HepG2 (cell line): ENCODE data around the gene ZNF597. TPM values are rescaled to one million over a fixed set of nuclear protein-coding genes. Genes with fewer than 3 reads are reported as not detected.

Source experiments
- HDAC1 ChIP-seq: sonication (generic); formaldehyde crosslinking; IDR thresholded peaks from 2 replicates; pipeline ENCODE4 v1.5.1; 2020; ENCODE audit warnings: mild to moderate bottlenecking, missing genetic modification reagents
- NRL ChIP-seq: sonication (generic); formaldehyde crosslinking; IDR thresholded peaks from 2 replicates; pipeline ENCODE4 v1.5.0; 2020; ENCODE audit warnings: missing genetic modification reagents, mild to moderate bottlenecking, moderate library complexity, borderline replicate concordance
- RBFOX2 ChIP-seq: fragments of 200-400 bp; formaldehyde crosslinking; IDR thresholded peaks from 2 replicates; pipeline ENCODE4 v1.6.1; 2017; ENCODE audit warnings: low read depth, mild to moderate bottlenecking, low read length
- ZMAT3 ChIP-seq: sonication (generic); formaldehyde crosslinking; conservative IDR thresholded peaks from 2 replicates; pipeline ENCODE4 v1.7.0; 2021; ENCODE audit warnings: missing genetic modification reagents
- ZNF260 ChIP-seq: sonication (generic); formaldehyde crosslinking; IDR thresholded peaks from 2 replicates; pipeline ENCODE4 v1.4.0; 2020; ENCODE audit warnings: missing genetic modification reagents, low read depth, mild to moderate bottlenecking, borderline replicate concordance
- ZNF274 ChIP-seq: sonication (generic); formaldehyde crosslinking; IDR thresholded peaks from 2 replicates; pipeline ENCODE4 v1.5.1; 2020; ENCODE audit warnings: mild to moderate bottlenecking, missing genetic modification reagents
- ZNF446 ChIP-seq: sonication (generic); formaldehyde crosslinking; IDR thresholded peaks from 2 replicates; pipeline ENCODE4 v1.5.0; 2020; ENCODE audit warnings: mild to moderate bottlenecking, missing genetic modification reagents
- ZNF605 ChIP-seq: sonication (generic); formaldehyde crosslinking; IDR thresholded peaks from 2 replicates; pipeline ENCODE4 v1.8.0; 2022; ENCODE audit warnings: mild to moderate bottlenecking, missing genetic modification reagents
- ZSCAN22 ChIP-seq: sonication (generic); formaldehyde crosslinking; IDR thresholded peaks from 2 replicates; pipeline ENCODE4 v1.4.0; 2020; ENCODE audit warnings: mild to moderate bottlenecking, missing genetic modification reagents
- polyA plus RNA-seq, 8 experiments: library from polyadenylated mRNA; depleted of rRNA in 3 of 8; stranded (reverse) in 7 of 8; unstranded in 1 of 8; fragments of >200 nt; fragmentation: Illumina TruSeq in 4 of 8; extraction: Trizol in 4 of 8; gene quantifications; 2 replicates each; pipeline versions ENCODE4 v1.2.1 to v1.2.3, GENCODE V29; 2011 to 2016; ENCODE audit warnings: low read depth in 4 of 8, missing spikeins in 1 of 8, mixed read lengths in 1 of 8; ENCODE audit not compliant: insufficient read depth in 1 of 8
- total RNA-seq, 5 experiments: library from RNA; depleted of rRNA; stranded (reverse); fragments of >200 nt; fragmentation: Illumina TruSeq; extraction: Trizol; gene quantifications; 2 replicates each; pipeline ENCODE4 v1.2.3, GENCODE V29; 2016; ENCODE audit warnings: low read depth in 1 of 5
- TF ChIP-seq, protein P1 (sequence below): IDR thresholded peaks from 2 replicates; pipeline ENCODE4 v1.6.1; 2016; ENCODE audit warnings: low read depth
- TF ChIP-seq, protein P2 (sequence below): sonication (generic); formaldehyde crosslinking; conservative IDR thresholded peaks from 2 replicates; pipeline ENCODE4 v1.8.1; 2023; ENCODE audit warnings: missing genetic modification reagents
- TF ChIP-seq, protein P3 (sequence below): IDR thresholded peaks from 2 replicates; pipeline ENCODE4 v1.6.1; 2016
- TF ChIP-seq, protein P4 (sequence below): sonication (generic); formaldehyde crosslinking; IDR thresholded peaks from 2 replicates; pipeline ENCODE4 v1.8.0; 2022; ENCODE audit warnings: mild to moderate bottlenecking, missing genetic modification reagents
- TF ChIP-seq, protein P5 (sequence below): sonication (generic); formaldehyde crosslinking; IDR thresholded peaks from 2 replicates; pipeline ENCODE4 v1.8.1; 2022; ENCODE audit warnings: mild to moderate bottlenecking, missing genetic modification reagents
- TF ChIP-seq, protein P6 (sequence below): sonication (generic); formaldehyde crosslinking; IDR thresholded peaks from 2 replicates; pipeline ENCODE4; 2020; ENCODE audit warnings: missing genetic modification reagents, mild to moderate bottlenecking, borderline replicate concordance
- TF ChIP-seq, protein P7 (sequence below): IDR thresholded peaks from 2 replicates; pipeline ENCODE4 v1.6.1; 2016; ENCODE audit warnings: low read depth, control low read depth

The ZNF597 gene
- total and polyA plus RNA-seq, 2 of the 13 experiments (the other 11 are each of a cell fraction or from before 2014, with no cell fraction given) = 1.3 to 2.4 TPM

DNA sequence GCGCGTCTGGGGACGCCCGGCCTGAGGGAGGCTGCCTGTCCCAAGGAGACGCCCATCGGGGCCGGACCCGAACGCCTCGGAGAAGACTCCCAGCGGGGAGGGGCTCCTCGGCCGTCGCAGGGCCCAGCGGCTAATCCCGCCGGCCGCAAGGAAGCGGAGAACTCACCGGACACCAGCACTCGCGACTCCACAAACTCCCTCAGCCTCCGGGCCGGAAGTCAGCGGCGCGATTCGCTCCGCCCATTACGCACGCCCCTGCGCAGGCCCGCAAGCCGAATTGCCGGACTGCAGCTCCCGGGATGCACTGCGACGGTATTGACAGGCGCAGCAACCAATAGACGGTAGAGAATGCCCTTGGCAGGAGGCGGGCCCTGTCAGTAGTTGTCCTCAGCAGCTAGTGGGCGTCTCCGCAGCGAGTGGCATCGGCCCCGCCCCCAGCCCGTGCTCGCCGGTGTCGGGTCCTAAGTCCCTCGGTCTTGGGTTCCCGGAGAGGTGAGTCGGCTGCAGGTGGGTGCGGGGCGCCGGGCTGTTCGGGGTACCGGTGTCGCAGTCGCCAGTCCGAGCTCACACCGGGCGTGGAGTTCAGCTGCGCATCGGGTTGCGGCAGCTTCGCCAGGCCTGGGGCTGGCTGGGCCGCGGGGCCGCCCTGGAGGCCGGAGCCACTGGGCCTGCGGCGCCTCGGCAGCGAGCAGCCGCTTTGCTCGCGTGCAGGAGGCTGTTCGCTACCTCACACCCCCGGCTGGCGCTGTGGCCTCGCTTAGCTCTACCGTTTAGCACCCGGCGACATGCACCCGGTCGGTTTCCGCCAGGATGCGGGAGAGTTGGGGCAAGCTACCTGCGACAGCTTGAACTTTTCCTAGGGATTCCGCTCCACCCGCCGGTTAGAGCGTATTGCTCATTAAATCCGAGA lies 42.3 kb downstream of the ZNF597 start, which contains the start of the genes ZNF174 and ZSCAN32 (continued):
- TF ChIP-seq, protein P1, sequence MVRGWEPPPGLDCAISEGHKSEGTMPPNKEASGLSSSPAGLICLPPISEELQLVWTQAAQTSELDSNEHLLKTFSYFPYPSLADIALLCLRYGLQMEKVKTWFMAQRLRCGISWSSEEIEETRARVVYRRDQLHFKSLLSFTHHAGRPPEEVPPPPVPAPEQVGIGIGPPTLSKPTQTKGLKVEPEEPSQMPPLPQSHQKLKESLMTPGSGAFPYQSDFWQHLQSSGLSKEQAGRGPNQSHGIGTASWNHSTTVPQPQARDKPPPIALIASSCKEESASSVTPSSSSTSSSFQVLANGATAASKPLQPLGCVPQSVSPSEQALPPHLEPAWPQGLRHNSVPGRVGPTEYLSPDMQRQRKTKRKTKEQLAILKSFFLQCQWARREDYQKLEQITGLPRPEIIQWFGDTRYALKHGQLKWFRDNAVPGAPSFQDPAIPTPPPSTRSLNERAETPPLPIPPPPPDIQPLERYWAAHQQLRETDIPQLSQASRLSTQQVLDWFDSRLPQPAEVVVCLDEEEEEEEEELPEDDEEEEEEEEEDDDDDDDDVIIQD (CRISPR knock-in tag) = 0 out of 2 replicates have a peak, but pooled peaks have one; percentile 43
- TF ChIP-seq, protein P2, sequence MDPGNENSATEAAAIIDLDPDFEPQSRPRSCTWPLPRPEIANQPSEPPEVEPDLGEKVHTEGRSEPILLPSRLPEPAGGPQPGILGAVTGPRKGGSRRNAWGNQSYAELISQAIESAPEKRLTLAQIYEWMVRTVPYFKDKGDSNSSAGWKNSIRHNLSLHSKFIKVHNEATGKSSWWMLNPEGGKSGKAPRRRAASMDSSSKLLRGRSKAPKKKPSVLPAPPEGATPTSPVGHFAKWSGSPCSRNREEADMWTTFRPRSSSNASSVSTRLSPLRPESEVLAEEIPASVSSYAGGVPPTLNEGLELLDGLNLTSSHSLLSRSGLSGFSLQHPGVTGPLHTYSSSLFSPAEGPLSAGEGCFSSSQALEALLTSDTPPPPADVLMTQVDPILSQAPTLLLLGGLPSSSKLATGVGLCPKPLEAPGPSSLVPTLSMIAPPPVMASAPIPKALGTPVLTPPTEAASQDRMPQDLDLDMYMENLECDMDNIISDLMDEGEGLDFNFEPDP (CRISPR knock-in tag) = no peak
- TF ChIP-seq HDAC1 (CRISPR knock-in tag) = peak; percentile 92
- TF ChIP-seq RBFOX2 = peak; percentile 87
- TF ChIP-seq, protein P3, sequence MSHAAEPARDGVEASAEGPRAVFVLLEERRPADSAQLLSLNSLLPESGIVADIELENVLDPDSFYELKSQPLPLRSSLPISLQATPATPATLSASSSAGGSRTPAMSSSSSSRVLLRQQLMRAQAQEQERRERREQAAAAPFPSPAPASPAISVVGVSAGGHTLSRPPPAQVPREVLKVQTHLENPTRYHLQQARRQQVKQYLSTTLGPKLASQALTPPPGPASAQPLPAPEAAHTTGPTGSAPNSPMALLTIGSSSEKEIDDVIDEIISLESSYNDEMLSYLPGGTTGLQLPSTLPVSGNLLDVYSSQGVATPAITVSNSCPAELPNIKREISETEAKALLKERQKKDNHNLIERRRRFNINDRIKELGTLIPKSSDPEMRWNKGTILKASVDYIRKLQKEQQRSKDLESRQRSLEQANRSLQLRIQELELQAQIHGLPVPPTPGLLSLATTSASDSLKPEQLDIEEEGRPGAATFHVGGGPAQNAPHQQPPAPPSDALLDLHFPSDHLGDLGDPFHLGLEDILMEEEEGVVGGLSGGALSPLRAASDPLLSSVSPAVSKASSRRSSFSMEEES (CRISPR knock-in tag) = peak; percentile 50
- TF ChIP-seq, protein P4, sequence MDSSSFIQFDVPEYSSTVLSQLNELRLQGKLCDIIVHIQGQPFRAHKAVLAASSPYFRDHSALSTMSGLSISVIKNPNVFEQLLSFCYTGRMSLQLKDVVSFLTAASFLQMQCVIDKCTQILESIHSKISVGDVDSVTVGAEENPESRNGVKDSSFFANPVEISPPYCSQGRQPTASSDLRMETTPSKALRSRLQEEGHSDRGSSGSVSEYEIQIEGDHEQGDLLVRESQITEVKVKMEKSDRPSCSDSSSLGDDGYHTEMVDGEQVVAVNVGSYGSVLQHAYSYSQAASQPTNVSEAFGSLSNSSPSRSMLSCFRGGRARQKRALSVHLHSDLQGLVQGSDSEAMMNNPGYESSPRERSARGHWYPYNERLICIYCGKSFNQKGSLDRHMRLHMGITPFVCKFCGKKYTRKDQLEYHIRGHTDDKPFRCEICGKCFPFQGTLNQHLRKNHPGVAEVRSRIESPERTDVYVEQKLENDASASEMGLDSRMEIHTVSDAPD = peak; percentile 81
- peak; percentile 52 for TF ChIP-seq ZNF605 (CRISPR knock-in tag)
- TF ChIP-seq, protein P5, sequence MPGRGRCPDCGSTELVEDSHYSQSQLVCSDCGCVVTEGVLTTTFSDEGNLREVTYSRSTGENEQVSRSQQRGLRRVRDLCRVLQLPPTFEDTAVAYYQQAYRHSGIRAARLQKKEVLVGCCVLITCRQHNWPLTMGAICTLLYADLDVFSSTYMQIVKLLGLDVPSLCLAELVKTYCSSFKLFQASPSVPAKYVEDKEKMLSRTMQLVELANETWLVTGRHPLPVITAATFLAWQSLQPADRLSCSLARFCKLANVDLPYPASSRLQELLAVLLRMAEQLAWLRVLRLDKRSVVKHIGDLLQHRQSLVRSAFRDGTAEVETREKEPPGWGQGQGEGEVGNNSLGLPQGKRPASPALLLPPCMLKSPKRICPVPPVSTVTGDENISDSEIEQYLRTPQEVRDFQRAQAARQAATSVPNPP (CRISPR knock-in tag) = peak; percentile 78; the same call in 1 of the 2 replicates
- TF ChIP-seq ZNF274 (CRISPR knock-in tag) = peak; percentile 91
- TF ChIP-seq, protein P6, sequence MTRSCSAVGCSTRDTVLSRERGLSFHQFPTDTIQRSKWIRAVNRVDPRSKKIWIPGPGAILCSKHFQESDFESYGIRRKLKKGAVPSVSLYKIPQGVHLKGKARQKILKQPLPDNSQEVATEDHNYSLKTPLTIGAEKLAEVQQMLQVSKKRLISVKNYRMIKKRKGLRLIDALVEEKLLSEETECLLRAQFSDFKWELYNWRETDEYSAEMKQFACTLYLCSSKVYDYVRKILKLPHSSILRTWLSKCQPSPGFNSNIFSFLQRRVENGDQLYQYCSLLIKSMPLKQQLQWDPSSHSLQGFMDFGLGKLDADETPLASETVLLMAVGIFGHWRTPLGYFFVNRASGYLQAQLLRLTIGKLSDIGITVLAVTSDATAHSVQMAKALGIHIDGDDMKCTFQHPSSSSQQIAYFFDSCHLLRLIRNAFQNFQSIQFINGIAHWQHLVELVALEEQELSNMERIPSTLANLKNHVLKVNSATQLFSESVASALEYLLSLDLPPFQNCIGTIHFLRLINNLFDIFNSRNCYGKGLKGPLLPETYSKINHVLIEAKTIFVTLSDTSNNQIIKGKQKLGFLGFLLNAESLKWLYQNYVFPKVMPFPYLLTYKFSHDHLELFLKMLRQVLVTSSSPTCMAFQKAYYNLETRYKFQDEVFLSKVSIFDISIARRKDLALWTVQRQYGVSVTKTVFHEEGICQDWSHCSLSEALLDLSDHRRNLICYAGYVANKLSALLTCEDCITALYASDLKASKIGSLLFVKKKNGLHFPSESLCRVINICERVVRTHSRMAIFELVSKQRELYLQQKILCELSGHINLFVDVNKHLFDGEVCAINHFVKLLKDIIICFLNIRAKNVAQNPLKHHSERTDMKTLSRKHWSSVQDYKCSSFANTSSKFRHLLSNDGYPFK (CRISPR knock-in tag) = peak; percentile 89; the same call in 1 of the 2 replicates
- TF ChIP-seq ZSCAN22 = no peak
- TF ChIP-seq ZMAT3 = peak; percentile 97
- TF ChIP-seq, protein P7, sequence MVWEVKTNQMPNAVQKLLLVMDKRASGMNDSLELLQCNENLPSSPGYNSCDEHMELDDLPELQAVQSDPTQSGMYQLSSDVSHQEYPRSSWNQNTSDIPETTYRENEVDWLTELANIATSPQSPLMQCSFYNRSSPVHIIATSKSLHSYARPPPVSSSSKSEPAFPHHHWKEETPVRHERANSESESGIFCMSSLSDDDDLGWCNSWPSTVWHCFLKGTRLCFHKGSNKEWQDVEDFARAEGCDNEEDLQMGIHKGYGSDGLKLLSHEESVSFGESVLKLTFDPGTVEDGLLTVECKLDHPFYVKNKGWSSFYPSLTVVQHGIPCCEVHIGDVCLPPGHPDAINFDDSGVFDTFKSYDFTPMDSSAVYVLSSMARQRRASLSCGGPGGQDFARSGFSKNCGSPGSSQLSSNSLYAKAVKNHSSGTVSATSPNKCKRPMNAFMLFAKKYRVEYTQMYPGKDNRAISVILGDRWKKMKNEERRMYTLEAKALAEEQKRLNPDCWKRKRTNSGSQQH = peak; percentile 68
- TF ChIP-seq ZNF446 (CRISPR knock-in tag) = peak; percentile 89
- TF ChIP-seq NRL (CRISPR knock-in tag) = no peak
- TF ChIP-seq ZNF260 = no peak
